HepG2 (cell line): ENCODE data around the gene PGAP3. TPM values are rescaled to one million over a fixed set of nuclear protein-coding genes. Genes with fewer than 3 reads are reported as not detected.

ENCODE experiments used
- CBX1 ChIP-seq: IDR thresholded peaks from one replicate; pipeline ENCODE4 v1.6.1; 2016; ENCODE audit warnings: antibody characterized with exemption, low read depth
- HDAC2 ChIP-seq: sonication (generic); formaldehyde crosslinking; IDR thresholded peaks from 2 replicates; pipeline ENCODE4 v1.4.0; 2020; ENCODE audit warnings: missing genetic modification reagents
- KLF6 ChIP-seq: IDR thresholded peaks from 2 replicates; pipeline ENCODE4 v1.8.0; 2016; ENCODE audit warnings: missing biosample characterization, missing genetic modification reagents
- LCORL ChIP-seq, 2 experiments: fragments of 450-650 bp in 1 of 2; sonication (generic) in 1 of 2; formaldehyde crosslinking in 1 of 2; IDR thresholded peaks; 2 replicates each; pipeline versions ENCODE4 v1.5.0 to v1.6.1; 2017 to 2020; ENCODE audit warnings: antibody characterized with exemption in 1 of 2, missing genetic modification reagents in 1 of 2
- MED8 ChIP-seq: sonication (generic); formaldehyde crosslinking; IDR thresholded peaks from 2 replicates; pipeline ENCODE4 v1.8.1; 2023; ENCODE audit warnings: mild to moderate bottlenecking, missing genetic modification reagents; ENCODE audit not compliant: insufficient replicate concordance
- NFYC ChIP-seq: IDR thresholded peaks from 2 replicates; pipeline ENCODE4 v1.6.1; 2016; ENCODE audit warnings: missing genetic modification reagents, missing compliant biosample characterization
- ONECUT2 ChIP-seq: sonication (generic); formaldehyde crosslinking; IDR thresholded peaks from 2 replicates; pipeline ENCODE4 v1.4.0; 2020; ENCODE audit warnings: missing genetic modification reagents
- ZFP36L2 ChIP-seq: sonication (generic); formaldehyde crosslinking; IDR thresholded peaks from 2 replicates; pipeline ENCODE4 v1.4.0; 2020; ENCODE audit warnings: missing genetic modification reagents
- ZNF30 ChIP-seq: sonication (generic); formaldehyde crosslinking; IDR thresholded peaks from 2 replicates; pipeline ENCODE4 v1.5.0; 2020; ENCODE audit warnings: mild to moderate bottlenecking, missing genetic modification reagents
- ZSCAN22 ChIP-seq: sonication (generic); formaldehyde crosslinking; IDR thresholded peaks from 2 replicates; pipeline ENCODE4 v1.4.0; 2020; ENCODE audit warnings: mild to moderate bottlenecking, missing genetic modification reagents
- polyA plus RNA-seq, 8 experiments: library from polyadenylated mRNA; depleted of rRNA in 3 of 8; stranded (reverse) in 7 of 8; unstranded in 1 of 8; fragments of >200 nt; fragmentation: Illumina TruSeq in 4 of 8; extraction: Trizol in 4 of 8; gene quantifications; 2 replicates each; pipeline versions ENCODE4 v1.2.1 to v1.2.3, GENCODE V29; 2011 to 2016; ENCODE audit warnings: low read depth in 4 of 8, missing spikeins in 1 of 8, mixed read lengths in 1 of 8; ENCODE audit not compliant: insufficient read depth in 1 of 8
- total RNA-seq, 5 experiments: library from RNA; depleted of rRNA; stranded (reverse); fragments of >200 nt; fragmentation: Illumina TruSeq; extraction: Trizol; gene quantifications; 2 replicates each; pipeline ENCODE4 v1.2.3, GENCODE V29; 2016; ENCODE audit warnings: low read depth in 1 of 5
- TF ChIP-seq, protein P1 (sequence below): sonication (generic); formaldehyde crosslinking; IDR thresholded peaks from 2 replicates; pipeline ENCODE4 v1.4.0; 2020; ENCODE audit warnings: missing genetic modification reagents
- TF ChIP-seq, protein P2 (sequence below): sonication (generic); formaldehyde crosslinking; IDR thresholded peaks from 2 replicates; pipeline ENCODE4 v1.9.0; 2021; ENCODE audit warnings: missing genetic modification reagents, borderline replicate concordance
- TF ChIP-seq, protein P3 (sequence below): sonication (generic); formaldehyde crosslinking; conservative IDR thresholded peaks from 2 replicates; pipeline ENCODE4 v1.4.0; 2020; ENCODE audit warnings: missing genetic modification reagents
- TF ChIP-seq, protein P4 (sequence below): sonication (generic); formaldehyde crosslinking; IDR thresholded peaks from 2 replicates; pipeline ENCODE4 v1.8.0; 2022; ENCODE audit warnings: missing genetic modification reagents, mild to moderate bottlenecking, inconsistent platforms, borderline replicate concordance
- TF ChIP-seq, protein P5 (sequence below): sonication (generic); formaldehyde crosslinking; IDR thresholded peaks from 2 replicates; pipeline ENCODE4 v1.4.0; 2020; ENCODE audit warnings: missing genetic modification reagents, mild to moderate bottlenecking, borderline replicate concordance
- TF ChIP-seq, protein P6 (sequence below): sonication (generic); formaldehyde crosslinking; IDR thresholded peaks from 2 replicates; pipeline ENCODE4 v1.8.1; 2023; ENCODE audit warnings: mild to moderate bottlenecking, moderate library complexity, missing genetic modification reagents

PGAP3 gene
- total and polyA plus RNA-seq, 2 of the 13 experiments (the other 11 are each of a cell fraction or from before 2014, with no cell fraction given), result 11.9 to 14.6 TPM

DNA sequence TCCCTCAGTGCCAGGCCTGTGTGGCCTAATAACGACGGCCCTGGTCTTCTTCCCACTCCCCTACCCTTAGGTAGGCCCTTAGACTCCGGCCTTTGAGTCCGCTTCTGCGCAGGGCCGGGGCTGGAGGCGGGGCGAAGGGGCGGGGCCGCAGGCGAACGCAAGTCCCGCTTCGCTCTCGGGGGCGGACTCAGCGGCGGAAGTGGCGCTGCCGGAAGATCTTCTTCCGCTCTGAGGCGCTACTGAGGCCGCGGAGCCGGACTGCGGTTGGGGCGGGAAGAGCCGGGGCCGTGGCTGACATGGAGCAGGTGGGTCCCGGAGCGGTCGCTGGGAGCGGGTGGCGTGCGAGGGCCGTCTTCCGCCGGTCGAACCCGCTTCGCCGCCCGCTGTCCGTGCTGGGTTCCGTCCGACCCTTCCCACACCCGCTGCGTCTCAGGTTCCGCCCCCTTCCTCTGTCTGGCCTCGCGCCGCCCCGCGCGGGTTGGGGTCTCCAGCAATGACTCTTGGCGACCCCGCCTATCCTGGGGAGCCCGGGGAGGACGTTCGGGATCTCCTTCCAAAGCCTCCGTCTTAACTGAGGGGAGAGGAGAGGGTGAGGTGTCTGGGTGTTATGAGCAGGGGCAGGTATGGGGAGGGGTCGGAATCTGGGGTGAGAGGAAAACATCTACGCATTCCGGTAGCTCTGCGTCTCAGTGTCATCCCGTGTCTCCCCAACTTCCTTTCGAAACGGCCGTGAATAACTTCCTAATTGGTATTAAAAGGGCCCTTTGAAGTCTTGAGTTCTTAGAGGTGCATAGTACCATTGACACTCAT, 50.7 kb downstream of the PGAP3 start, which contains the start of gene STARD3 (continued):
- TF ChIP-seq, protein P1, sequence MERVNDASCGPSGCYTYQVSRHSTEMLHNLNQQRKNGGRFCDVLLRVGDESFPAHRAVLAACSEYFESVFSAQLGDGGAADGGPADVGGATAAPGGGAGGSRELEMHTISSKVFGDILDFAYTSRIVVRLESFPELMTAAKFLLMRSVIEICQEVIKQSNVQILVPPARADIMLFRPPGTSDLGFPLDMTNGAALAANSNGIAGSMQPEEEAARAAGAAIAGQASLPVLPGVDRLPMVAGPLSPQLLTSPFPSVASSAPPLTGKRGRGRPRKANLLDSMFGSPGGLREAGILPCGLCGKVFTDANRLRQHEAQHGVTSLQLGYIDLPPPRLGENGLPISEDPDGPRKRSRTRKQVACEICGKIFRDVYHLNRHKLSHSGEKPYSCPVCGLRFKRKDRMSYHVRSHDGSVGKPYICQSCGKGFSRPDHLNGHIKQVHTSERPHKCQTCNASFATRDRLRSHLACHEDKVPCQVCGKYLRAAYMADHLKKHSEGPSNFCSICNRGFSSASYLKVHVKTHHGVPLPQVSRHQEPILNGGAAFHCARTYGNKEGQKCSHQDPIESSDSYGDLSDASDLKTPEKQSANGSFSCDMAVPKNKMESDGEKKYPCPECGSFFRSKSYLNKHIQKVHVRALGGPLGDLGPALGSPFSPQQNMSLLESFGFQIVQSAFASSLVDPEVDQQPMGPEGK (CRISPR knock-in tag), result peak; percentile 63
- no peak for TF ChIP-seq ONECUT2 (CRISPR knock-in tag)
- 0 out of 2 replicates have a peak, but pooled peaks have one; percentile 40 for TF ChIP-seq NFYC (CRISPR knock-in tag)
- peak; percentile 75 for TF ChIP-seq ZSCAN22
- TF ChIP-seq, protein P2, sequence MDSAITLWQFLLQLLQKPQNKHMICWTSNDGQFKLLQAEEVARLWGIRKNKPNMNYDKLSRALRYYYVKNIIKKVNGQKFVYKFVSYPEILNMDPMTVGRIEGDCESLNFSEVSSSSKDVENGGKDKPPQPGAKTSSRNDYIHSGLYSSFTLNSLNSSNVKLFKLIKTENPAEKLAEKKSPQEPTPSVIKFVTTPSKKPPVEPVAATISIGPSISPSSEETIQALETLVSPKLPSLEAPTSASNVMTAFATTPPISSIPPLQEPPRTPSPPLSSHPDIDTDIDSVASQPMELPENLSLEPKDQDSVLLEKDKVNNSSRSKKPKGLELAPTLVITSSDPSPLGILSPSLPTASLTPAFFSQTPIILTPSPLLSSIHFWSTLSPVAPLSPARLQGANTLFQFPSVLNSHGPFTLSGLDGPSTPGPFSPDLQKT (CRISPR knock-in tag), result 0 out of 2 replicates have a peak, but pooled peaks have one; percentile 66
- TF ChIP-seq CBX1, result peak; percentile 92
- TF ChIP-seq, protein P3, sequence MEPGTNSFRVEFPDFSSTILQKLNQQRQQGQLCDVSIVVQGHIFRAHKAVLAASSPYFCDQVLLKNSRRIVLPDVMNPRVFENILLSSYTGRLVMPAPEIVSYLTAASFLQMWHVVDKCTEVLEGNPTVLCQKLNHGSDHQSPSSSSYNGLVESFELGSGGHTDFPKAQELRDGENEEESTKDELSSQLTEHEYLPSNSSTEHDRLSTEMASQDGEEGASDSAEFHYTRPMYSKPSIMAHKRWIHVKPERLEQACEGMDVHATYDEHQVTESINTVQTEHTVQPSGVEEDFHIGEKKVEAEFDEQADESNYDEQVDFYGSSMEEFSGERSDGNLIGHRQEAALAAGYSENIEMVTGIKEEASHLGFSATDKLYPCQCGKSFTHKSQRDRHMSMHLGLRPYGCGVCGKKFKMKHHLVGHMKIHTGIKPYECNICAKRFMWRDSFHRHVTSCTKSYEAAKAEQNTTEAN (CRISPR knock-in tag), result peak; percentile 81
- TF ChIP-seq ZFP36L2 (CRISPR knock-in tag), result no peak
- TF ChIP-seq, protein P4, sequence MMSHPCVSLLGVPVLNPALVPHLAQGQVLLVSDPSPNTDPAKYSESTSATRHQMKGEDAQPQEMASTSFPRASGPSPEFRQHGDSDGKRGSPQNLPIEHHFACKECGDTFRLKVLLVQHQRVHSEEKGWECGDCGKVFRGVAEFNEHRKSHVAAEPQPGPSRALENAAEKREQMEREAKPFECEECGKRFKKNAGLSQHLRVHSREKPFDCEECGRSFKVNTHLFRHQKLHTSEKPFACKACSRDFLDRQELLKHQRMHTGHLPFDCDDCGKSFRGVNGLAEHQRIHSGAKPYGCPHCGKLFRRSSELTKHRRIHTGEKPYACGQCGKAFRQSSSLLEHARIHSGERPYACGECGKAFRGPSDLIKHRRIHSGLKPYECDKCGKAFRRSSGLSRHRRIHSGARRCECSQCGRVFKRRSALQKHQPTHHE, result peak; percentile 83
- TF ChIP-seq HDAC2 (CRISPR knock-in tag), result peak; percentile 48; the same call in 1 of the 2 replicates
- TF ChIP-seq, protein P5, sequence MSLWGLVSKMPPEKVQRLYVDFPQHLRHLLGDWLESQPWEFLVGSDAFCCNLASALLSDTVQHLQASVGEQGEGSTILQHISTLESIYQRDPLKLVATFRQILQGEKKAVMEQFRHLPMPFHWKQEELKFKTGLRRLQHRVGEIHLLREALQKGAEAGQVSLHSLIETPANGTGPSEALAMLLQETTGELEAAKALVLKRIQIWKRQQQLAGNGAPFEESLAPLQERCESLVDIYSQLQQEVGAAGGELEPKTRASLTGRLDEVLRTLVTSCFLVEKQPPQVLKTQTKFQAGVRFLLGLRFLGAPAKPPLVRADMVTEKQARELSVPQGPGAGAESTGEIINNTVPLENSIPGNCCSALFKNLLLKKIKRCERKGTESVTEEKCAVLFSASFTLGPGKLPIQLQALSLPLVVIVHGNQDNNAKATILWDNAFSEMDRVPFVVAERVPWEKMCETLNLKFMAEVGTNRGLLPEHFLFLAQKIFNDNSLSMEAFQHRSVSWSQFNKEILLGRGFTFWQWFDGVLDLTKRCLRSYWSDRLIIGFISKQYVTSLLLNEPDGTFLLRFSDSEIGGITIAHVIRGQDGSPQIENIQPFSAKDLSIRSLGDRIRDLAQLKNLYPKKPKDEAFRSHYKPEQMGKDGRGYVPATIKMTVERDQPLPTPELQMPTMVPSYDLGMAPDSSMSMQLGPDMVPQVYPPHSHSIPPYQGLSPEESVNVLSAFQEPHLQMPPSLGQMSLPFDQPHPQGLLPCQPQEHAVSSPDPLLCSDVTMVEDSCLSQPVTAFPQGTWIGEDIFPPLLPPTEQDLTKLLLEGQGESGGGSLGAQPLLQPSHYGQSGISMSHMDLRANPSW (CRISPR knock-in tag), result no peak
- 0 out of 2 replicates have a peak, but pooled peaks have one; percentile 11 for TF ChIP-seq LCORL (IDR thresholded peaks at IDR 0.05)
- TF ChIP-seq LCORL (CRISPR knock-in tag; IDR thresholded peaks at IDR 0.05), result peak; percentile 76; the same call in 1 of the 2 replicates
- TF ChIP-seq, protein P6, sequence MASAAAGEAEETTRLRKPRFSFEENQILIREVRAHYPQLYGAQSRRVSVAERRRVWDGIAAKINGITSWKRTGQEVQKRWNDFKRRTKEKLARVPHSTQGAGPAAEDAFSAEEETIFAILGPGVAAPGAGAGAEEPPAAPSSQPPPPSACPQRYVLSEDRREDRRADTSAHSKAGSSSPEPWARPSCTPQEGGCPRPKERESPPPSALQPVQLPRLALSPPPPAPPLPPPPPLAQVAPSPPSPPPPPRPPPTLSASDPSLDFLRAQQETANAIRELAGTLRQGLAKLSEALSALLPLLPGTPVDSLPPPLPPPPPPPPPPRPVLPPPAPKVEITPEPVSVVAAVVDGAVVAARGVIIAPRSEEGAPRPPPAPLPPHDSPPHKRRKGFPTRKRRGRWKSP (CRISPR knock-in tag), result peak; percentile 68; the same call in 1 of the 2 replicates
- TF ChIP-seq MED8 (CRISPR knock-in tag), result peak; percentile 63
- TF ChIP-seq KLF6 (CRISPR knock-in tag), result no peak; the same call in 1 of the 2 replicates
- TF ChIP-seq ZNF30, result peak; percentile 81; the same call in 1 of the 2 replicates
